GM18868 (cell line): ENCODE measurements around the gene HMGCLL1.
A peak's percentile ranks its signal among the peaks of the same experiment; 100 is the strongest.

ENCODE experiments used
- ATAC-seq: cut with Tn5 transposase; IDR thresholded peaks from one replicate; pipeline ENCODE4 v1.9.1; 2021; ENCODE audit warnings: mild to moderate bottlenecking, moderate library complexity; ENCODE audit not compliant: unreplicated experiment

HMGCLL1 gene

GRCh38 chr6:55578537-55579363, at the start of gene HMGCLL1:
Gene HMGCLL1, minus strand, starts transcription at chr6:55579192. Its CDS starts 137 bp downstream, at chr6:55579055.
- no peak for ATAC-seq

GRCh38 chr6:55621993-55622392, 43.0 kb upstream of the HMGCLL1 start:
- ATAC-seq, result no peak

- no peak for ATAC-seq
These were observed 42.3 kb upstream of the HMGCLL1 start for GRCh38 chr6:55621244-55621643.

GRCh38 chr6:55617272-55617671, 38.3 kb upstream of the HMGCLL1 start:
- peak; percentile 95 for ATAC-seq

GRCh38 chr6:55604021-55604420, 25.0 kb upstream of the HMGCLL1 start:
- no peak for ATAC-seq

GRCh38 chr6:55601120-55601519, 22.1 kb upstream of the HMGCLL1 start:
- no peak for ATAC-seq

- ATAC-seq, result no peak
These were observed 15.4 kb upstream of the HMGCLL1 start for GRCh38 chr6:55594442-55594841.

- no peak for ATAC-seq
These were observed 5.8 kb upstream of the HMGCLL1 start for GRCh38 chr6:55584654-55585354.

GRCh38 chr6:55576811-55577210, 2.2 kb downstream of the HMGCLL1 start:
- ATAC-seq, result no peak

- ATAC-seq, result no peak
These were observed 4.4 kb downstream of the HMGCLL1 start for GRCh38 chr6:55574556-55574955.

- ATAC-seq, result no peak
These were observed 9.4 kb downstream of the HMGCLL1 start for GRCh38 chr6:55569638-55570037.

GRCh38 chr6:55568808-55569439, 10.1 kb downstream of the HMGCLL1 start:
- no peak for ATAC-seq

- no peak for ATAC-seq
These were observed 11.4 kb downstream of the HMGCLL1 start for GRCh38 chr6:55567558-55567957.

GRCh38 chr6:55566036-55566710, 12.8 kb downstream of the HMGCLL1 start:
- ATAC-seq, result no peak

- no peak for ATAC-seq
These were observed 16.7 kb downstream of the HMGCLL1 start for GRCh38 chr6:55562318-55562717.

GRCh38 chr6:55560290-55560885, 18.6 kb downstream of the HMGCLL1 start:
- no peak for ATAC-seq

- ATAC-seq, result no peak
These were observed 21.8 kb downstream of the HMGCLL1 start for GRCh38 chr6:55557146-55557545.

GRCh38 chr6:55545791-55546190, 33.2 kb downstream of the HMGCLL1 start:
- no peak for ATAC-seq

- ATAC-seq, result no peak
These were observed 35.2 kb downstream of the HMGCLL1 start for GRCh38 chr6:55543633-55544309.

GRCh38 chr6:55541024-55541423, 38.0 kb downstream of the HMGCLL1 start:
- ATAC-seq, result no peak
